Mesenchymal stem cell (in vitro differentiated cells and primary cell): ENCODE data around the gene NLGN1.

Source experiments
- DNase-seq: peaks from one replicate; pipeline ENCODE4 v3.0.0-alpha.2; 2013
- H2AFZ ChIP-seq: one replicate; pipeline ENCODE4 v1.6.1; 2013; ENCODE audit warnings: low read depth, mild to moderate bottlenecking, control low read depth, inconsistent platforms, low read length, moderate library complexity
- H2AK5ac ChIP-seq: 2 replicates; pipeline ENCODE4 v1.6.1; 2013; ENCODE audit warnings: low read length, moderate library complexity, mild to moderate bottlenecking, inconsistent platforms; ENCODE audit not compliant: severe bottlenecking
- H2BK120ac ChIP-seq: one replicate; pipeline ENCODE4 v1.6.1; 2013; ENCODE audit warnings: low read depth, mild to moderate bottlenecking, inconsistent platforms, low read length, moderate library complexity
- H2BK12ac ChIP-seq, 2 experiments: one replicate each; pipeline ENCODE4 v1.6.1; 2013; ENCODE audit warnings: inconsistent platforms in 2 of 2, low read length in 2 of 2, mild to moderate bottlenecking in 2 of 2, moderate library complexity in 2 of 2, control low read depth in 1 of 2
- H2BK15ac ChIP-seq: one replicate; pipeline ENCODE4 v1.6.1; 2013; ENCODE audit warnings: mild to moderate bottlenecking, low read depth, inconsistent platforms; ENCODE audit not compliant: poor library complexity, severe bottlenecking
- H2BK5ac ChIP-seq: 2 replicates; pipeline ENCODE4 v1.6.1; 2013; ENCODE audit warnings: low read depth, mild to moderate bottlenecking, low read length, control low read depth, inconsistent platforms; ENCODE audit not compliant: poor library complexity, severe bottlenecking
- H3K14ac ChIP-seq, 2 experiments: one replicate each; pipeline ENCODE4 v1.6.1; 2013; ENCODE audit warnings: inconsistent platforms in 2 of 2, low read length in 2 of 2, control low read depth in 1 of 2, mild to moderate bottlenecking in 1 of 2, moderate library complexity in 1 of 2
- H3K18ac ChIP-seq, 2 experiments: one replicate each; pipeline ENCODE4 v1.6.1; 2013; ENCODE audit warnings: inconsistent platforms in 2 of 2, low read length in 2 of 2, control low read depth in 1 of 2, low read depth in 1 of 2, mild to moderate bottlenecking in 1 of 2
- H3K23ac ChIP-seq, 2 experiments: one replicate each; pipeline ENCODE4 v1.6.1; 2013; ENCODE audit warnings: inconsistent platforms in 2 of 2, low read length in 2 of 2, mild to moderate bottlenecking in 2 of 2, moderate library complexity in 2 of 2, control low read depth in 1 of 2
- H3K27ac ChIP-seq: 2 replicates; pipeline ENCODE4 v1.5.1; 2013; ENCODE audit warnings: mild to moderate bottlenecking, moderate library complexity, low read length, control low read depth, inconsistent platforms; ENCODE audit not compliant: poor library complexity, severe bottlenecking
- H3K27me3 ChIP-seq, 2 experiments: 2 replicates each; pipeline versions ENCODE4 v1.6.1 to v1.7.0; 2013; ENCODE audit warnings: low read length in 2 of 2, mild to moderate bottlenecking in 2 of 2, moderate library complexity in 2 of 2, control low read depth in 1 of 2, inconsistent platforms in 1 of 2; ENCODE audit not compliant: control insufficient read depth in 1 of 2, insufficient read depth in 1 of 2
- H3K36me3 ChIP-seq, 2 experiments: 2 replicates each; pipeline versions ENCODE4 v1.6.1 to v1.7.0; 2013; ENCODE audit warnings: low read length in 2 of 2, control low read depth in 1 of 2, inconsistent platforms in 1 of 2, low read depth in 1 of 2, mild to moderate bottlenecking in 1 of 2; ENCODE audit not compliant: insufficient read depth in 2 of 2, control insufficient read depth in 1 of 2
- H3K4ac ChIP-seq, 2 experiments: one replicate each; pipeline ENCODE4 v1.6.1; 2013; ENCODE audit warnings: inconsistent platforms in 2 of 2, low read length in 2 of 2, mild to moderate bottlenecking in 2 of 2, moderate library complexity in 2 of 2, control low read depth in 1 of 2, low read depth in 1 of 2
- H3K4me1 ChIP-seq: 2 replicates; pipeline ENCODE4 v1.6.1; 2013; ENCODE audit warnings: low read depth, low read length, control low read depth; ENCODE audit not compliant: control insufficient read depth, insufficient read depth
- H3K4me2 ChIP-seq: 2 replicates; pipeline ENCODE4 v1.6.1; 2013; ENCODE audit warnings: low read length, mild to moderate bottlenecking, inconsistent platforms; ENCODE audit not compliant: poor library complexity, severe bottlenecking
- H3K4me3 ChIP-seq, 2 experiments: 2 replicates each; pipeline versions ENCODE4 v1.5.1 to v1.7.0; 2013; ENCODE audit warnings: low read length in 2 of 2, mild to moderate bottlenecking in 2 of 2, control low read depth in 1 of 2, low read depth in 1 of 2; ENCODE audit not compliant: insufficient read depth in 1 of 2
- H3K79me1 ChIP-seq: replicated peaks from 2 replicates; pipeline ENCODE4 v1.6.1; 2013; ENCODE audit warnings: mild to moderate bottlenecking, control low read depth, low read length, inconsistent platforms; ENCODE audit not compliant: poor library complexity, severe bottlenecking
- H3K9ac ChIP-seq: 2 replicates; pipeline ENCODE4 v1.7.0; 2013; ENCODE audit warnings: mild to moderate bottlenecking, low read length, moderate library complexity
- H3K9me3 ChIP-seq: 2 replicates; pipeline ENCODE4 v1.7.0; 2013; ENCODE audit warnings: mild to moderate bottlenecking, low read length; ENCODE audit not compliant: control insufficient read depth
- H4K8ac ChIP-seq: one replicate; pipeline ENCODE4 v1.6.1; 2013; ENCODE audit warnings: inconsistent platforms, mild to moderate bottlenecking, low read length, moderate library complexity
- H4K91ac ChIP-seq: one replicate; pipeline ENCODE4 v1.6.1; 2013; ENCODE audit warnings: mild to moderate bottlenecking, low read length, inconsistent platforms
- WGBS: methylation state at CpG from one replicate; pipeline ENCODE4 v1.1.7; 2013; ENCODE audit warnings: mixed read lengths; 5-methylcytosine and 5-hydroxymethylcytosine counted together

Gene NLGN1

DNA sequence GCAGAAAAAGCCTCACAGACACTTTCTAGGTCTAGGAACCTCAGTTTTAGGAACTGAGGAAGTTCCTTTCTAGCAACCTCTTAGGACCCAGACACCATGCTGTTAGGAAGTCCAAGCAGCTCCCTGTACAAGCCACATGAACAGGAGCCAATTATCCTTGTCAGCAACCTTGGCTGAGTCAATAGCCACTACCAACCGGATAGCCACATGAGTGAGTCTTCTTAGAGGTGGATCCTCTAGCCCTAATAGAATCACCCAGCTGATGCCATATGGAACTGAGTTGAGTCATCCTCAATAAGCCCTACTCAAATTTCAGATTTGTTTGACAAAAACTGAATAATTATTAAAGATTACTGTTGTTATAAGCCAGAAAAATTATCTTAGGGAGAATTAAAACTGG, 256.2 kb downstream of the NLGN1 start:
- no peaks in the 10 kb centered on the region for H3K79me1 ChIP-seq
- no peaks in the 10 kb centered on the region for H3K4me1 ChIP-seq
- H2AK5ac ChIP-seq: no peak overlapping the region
- H3K9ac ChIP-seq: no peak overlapping the region
- H2BK15ac ChIP-seq: no peak overlapping the region
- no peak overlapping the region for H3K4me3 ChIP-seq
- 100% methylated on average over 1 of the region's 1 CpG for WGBS
- no peaks in the 10 kb centered on the region for H3K36me3 ChIP-seq
- H3K4ac ChIP-seq: no peak overlapping the region
- H3K27ac ChIP-seq: no peak overlapping the region
- H3K18ac ChIP-seq: no peak overlapping the region
- no peak overlapping the region for H3K4me2 ChIP-seq
- H4K8ac ChIP-seq: no peak overlapping the region
- H2BK120ac ChIP-seq: no peak overlapping the region
- H3K27me3 ChIP-seq: no peaks in the 10 kb centered on the region
- H3K23ac ChIP-seq: no peak overlapping the region
- H4K91ac ChIP-seq: no peak overlapping the region
- H3K9me3 ChIP-seq: no peaks in the 10 kb centered on the region
- DNase-seq: no peak
- no peak overlapping the region for H3K14ac ChIP-seq
- H2BK12ac ChIP-seq: no peak overlapping the region
- H2BK5ac ChIP-seq: no peak overlapping the region
- H2AFZ ChIP-seq: no peak overlapping the region

DNA sequence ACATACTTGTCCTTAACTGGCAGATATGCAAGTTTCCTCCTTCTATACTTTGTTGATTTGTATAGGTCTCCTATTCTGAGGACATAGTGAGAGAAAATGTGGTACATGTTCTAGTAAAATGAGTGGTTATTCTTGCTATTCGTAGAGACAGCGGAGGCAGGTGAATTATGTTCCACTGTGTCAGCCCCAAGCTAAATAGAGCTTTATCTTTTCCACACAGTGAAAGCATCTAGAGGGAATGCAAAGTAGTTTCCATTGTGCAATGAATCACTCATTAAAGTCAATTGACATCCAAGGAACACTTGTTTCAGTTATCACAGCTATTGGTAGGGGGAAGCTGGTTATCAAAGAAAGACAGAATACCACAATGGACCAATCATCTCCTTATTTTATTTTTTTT, 262.4 kb downstream of the NLGN1 start:
- Histone ChIP-seq H2AK5ac (no peak overlapping the region), H3K36me3 (no peaks in the 10 kb centered on the region), H3K18ac (no peak overlapping the region), H2BK15ac (no peak overlapping the region), H4K91ac (no peak overlapping the region), H3K23ac (no peak overlapping the region), H2BK120ac (no peak overlapping the region), H3K9ac (no peak overlapping the region), H3K4me3 (no peak overlapping the region), H2BK12ac (no peak overlapping the region), H2AFZ (no peak overlapping the region), H3K9me3 (no peaks in the 10 kb centered on the region), H3K4me2 (no peak overlapping the region), H2BK5ac (no peak overlapping the region), H3K4me1 (no peaks in the 10 kb centered on the region), H4K8ac (no peak overlapping the region), H3K14ac (no peak overlapping the region), H3K27me3 (no peaks in the 10 kb centered on the region), H3K27ac (no peak overlapping the region), H3K79me1 (no peaks in the 10 kb centered on the region), H3K4ac (no peak overlapping the region)
- no peak for DNase-seq
- 64% methylated on average over 2 of the region's 2 CpGs for WGBS

DNA sequence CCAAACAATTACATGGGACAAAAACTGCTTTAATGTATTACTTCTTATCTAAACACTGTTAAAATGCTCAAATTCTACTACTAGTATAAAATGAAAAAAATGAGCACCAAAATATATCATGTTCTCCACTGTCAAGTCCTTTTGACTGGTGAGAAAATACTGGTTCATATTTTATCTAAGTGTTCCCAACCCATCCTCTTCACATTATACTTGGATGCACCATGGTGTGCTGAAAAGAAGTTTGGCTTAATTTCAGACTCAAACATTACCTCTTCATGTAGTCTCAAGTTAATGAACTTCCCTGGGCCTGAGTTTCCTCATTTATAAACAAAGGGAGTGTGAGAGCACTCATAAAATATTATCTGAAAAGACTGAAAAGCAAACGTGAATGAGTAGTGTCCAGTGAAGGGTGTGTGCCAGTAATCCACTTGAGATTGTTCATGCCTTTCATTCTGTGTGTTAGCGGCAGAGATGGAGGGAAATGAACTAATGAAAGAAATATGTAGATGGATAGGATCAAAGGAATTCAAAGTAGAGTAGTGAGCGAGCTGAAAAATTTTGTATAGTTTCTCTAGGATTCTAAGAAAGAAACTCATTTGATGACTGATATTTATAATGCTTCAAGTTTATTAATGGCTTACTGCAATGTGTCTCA, 263.2 kb downstream of the NLGN1 start:
- Histone ChIP-seq H3K4me3 (no peak overlapping the region), H2BK15ac (no peak overlapping the region), H2AK5ac (no peak overlapping the region), H3K23ac (no peak overlapping the region), H2BK12ac (no peak overlapping the region), H3K9ac (no peak overlapping the region), H4K91ac (no peak overlapping the region), H3K18ac (no peak overlapping the region), H3K27ac (no peak overlapping the region), H3K79me1 (no peaks in the 10 kb centered on the region), H3K27me3 (no peaks in the 10 kb centered on the region), H3K4me1 (no peaks in the 10 kb centered on the region), H2BK5ac (no peak overlapping the region), H3K4me2 (no peak overlapping the region), H2BK120ac (no peak overlapping the region), H2AFZ (no peak overlapping the region), H3K9me3 (no peaks in the 10 kb centered on the region), H3K4ac (no peak overlapping the region), H3K36me3 (no peaks in the 10 kb centered on the region), H4K8ac (no peak overlapping the region), H3K14ac (no peak overlapping the region)
- WGBS: 9% methylated on average over 3 of the region's 3 CpGs
- peak; percentile 44 for DNase-seq

DNA sequence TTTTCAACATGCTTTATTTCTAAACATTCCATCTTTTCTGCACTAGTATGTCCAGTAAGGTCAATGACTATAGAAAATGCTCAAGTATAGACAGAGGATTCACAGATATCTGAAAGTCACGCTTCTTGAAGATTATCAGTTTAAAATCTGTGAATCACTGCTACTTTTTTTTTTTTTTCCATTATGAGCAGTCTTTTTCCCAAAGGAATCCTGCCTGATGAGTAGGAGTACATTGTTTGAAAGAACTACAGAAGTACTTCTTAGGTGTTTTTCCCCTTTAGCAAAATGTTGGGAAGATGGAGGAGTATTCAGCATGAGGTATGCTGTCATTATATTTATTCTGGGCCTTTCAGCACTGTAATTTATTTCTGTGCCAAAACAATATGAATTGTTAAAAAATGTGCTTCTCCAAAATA, 266.2 kb downstream of the NLGN1 start:
- H2BK12ac ChIP-seq: no peak overlapping the region
- no peaks in the 10 kb centered on the region for H3K9me3 ChIP-seq
- no CpG with 5 or more reads among the region's 1 CpG for WGBS
- no peak overlapping the region for H3K14ac ChIP-seq
- no peaks in the 10 kb centered on the region for H3K27me3 ChIP-seq
- H2AFZ ChIP-seq: no peak overlapping the region
- no peak overlapping the region for H3K9ac ChIP-seq
- peak; percentile 68 for DNase-seq
- no peak overlapping the region for H3K18ac ChIP-seq
- H2BK120ac ChIP-seq: no peak overlapping the region
- no peak overlapping the region for H3K4me2 ChIP-seq
- H3K4ac ChIP-seq: no peak overlapping the region
- no peak overlapping the region for H4K91ac ChIP-seq
- no peak overlapping the region for H2AK5ac ChIP-seq
- no peak overlapping the region for H2BK5ac ChIP-seq
- no peaks in the 10 kb centered on the region for H3K4me1 ChIP-seq
- no peak overlapping the region for H3K23ac ChIP-seq
- no peaks in the 10 kb centered on the region for H3K79me1 ChIP-seq
- H4K8ac ChIP-seq: no peak overlapping the region
- no peak overlapping the region for H3K27ac ChIP-seq
- no peak overlapping the region for H2BK15ac ChIP-seq
- H3K4me3 ChIP-seq: no peak overlapping the region
- no peaks in the 10 kb centered on the region for H3K36me3 ChIP-seq
